Muscle layer of duodenum (tissue), 2 donors: ENCODE results near the gene CCDC50.

Source experiments
- H3K27ac ChIP-seq: one replicate; pipeline ENCODE4 v1.7.0; 2013; ENCODE audit warnings: mild to moderate bottlenecking, low read length
- H3K27me3 ChIP-seq: one replicate; pipeline ENCODE4 v1.7.0; 2013; ENCODE audit warnings: low read depth, mild to moderate bottlenecking, control low read depth, low read length
- H3K36me3 ChIP-seq, 2 donors: one replicate each; pipeline ENCODE4 v1.7.0; 2013; ENCODE audit warnings: low read length in 2 of 2, control low read depth in 1 of 2, mild to moderate bottlenecking in 1 of 2; ENCODE audit not compliant: insufficient read depth in 2 of 2, control insufficient read depth in 1 of 2
- H3K4me1 ChIP-seq, 2 donors: one replicate each; pipeline ENCODE4 v1.7.0; 2013; ENCODE audit warnings: low read length in 2 of 2, mild to moderate bottlenecking in 2 of 2, control low read depth in 1 of 2, moderate library complexity in 1 of 2; ENCODE audit not compliant: insufficient read depth in 2 of 2, control insufficient read depth in 1 of 2
- H3K4me3 ChIP-seq, 2 donors: one replicate each; pipeline ENCODE4 v1.7.0; 2013; ENCODE audit warnings: low read length in 2 of 2, low read depth in 1 of 2, mild to moderate bottlenecking in 1 of 2
- H3K9me3 ChIP-seq, 2 donors: one replicate each; pipeline ENCODE4 v1.7.0; 2013; ENCODE audit warnings: low read length in 2 of 2, control low read depth in 1 of 2, mild to moderate bottlenecking in 1 of 2; ENCODE audit not compliant: control insufficient read depth in 1 of 2
- donor health status: healthy.

Gene CCDC50

DNA sequence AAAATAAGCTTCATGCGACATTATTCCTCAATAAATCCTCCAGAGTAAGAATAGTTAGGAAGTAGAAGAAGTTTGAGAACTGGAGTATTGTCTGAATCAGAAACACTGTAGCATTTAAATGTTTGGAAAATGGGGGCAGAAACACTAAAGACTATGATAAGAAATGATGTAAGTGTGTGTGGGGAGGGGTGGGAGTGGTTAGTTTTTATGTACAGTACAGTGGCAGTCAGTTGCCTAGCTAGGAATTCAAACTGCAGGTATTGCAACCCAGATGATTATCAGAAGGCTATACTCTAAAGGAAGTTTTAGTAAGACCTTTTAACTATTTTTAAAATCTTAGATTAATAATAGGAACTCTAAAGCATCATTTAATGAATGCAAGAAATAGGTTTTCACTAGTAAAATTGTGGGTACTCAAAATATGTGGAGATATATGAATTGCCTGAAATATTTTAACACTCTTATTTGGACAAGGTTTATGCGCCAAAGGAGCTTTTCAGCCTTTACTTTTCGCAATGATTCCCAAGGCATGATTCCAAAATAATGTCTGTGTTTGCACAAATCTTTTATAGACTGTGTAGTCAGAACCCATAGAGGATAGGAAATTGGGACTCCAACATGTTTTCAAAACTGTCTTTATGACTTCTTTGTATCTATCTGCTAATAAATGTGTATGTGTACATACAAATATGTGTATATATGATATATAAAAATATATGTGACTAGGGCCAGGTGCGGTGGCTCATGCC, 8.0 kb upstream of the CCDC50 start:
- no peaks in the 10 kb centered on the region for H3K27me3 ChIP-seq
- H3K4me1 ChIP-seq, result no peaks in the 10 kb centered on the region
- H3K9me3 ChIP-seq, result no peaks in the 10 kb centered on the region
- H3K36me3 ChIP-seq, result no peaks in the 10 kb centered on the region
- H3K27ac ChIP-seq, result no peak overlapping the region
- H3K4me3 ChIP-seq, result no peak overlapping the region

DNA sequence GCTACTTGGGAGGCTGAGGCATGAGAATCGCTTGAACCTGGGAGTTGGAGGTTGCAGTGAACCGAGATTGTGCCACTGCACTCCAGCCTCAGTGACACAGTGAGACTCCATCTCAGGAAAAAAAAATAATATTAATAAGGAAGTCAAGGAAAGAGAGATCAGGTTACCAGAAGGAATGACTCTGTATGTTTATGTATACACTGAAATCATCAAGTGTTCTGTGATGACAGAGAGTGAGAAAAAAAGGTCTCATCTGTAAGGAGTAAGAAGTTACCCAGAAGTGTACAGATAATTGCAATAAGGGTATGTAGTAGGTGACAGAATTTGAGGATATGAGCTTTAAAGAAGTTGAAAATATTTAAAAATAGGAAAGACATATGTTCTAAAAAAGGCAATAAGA, 4.3 kb upstream of the CCDC50 start:
- H3K36me3 ChIP-seq, result no peaks in the 10 kb centered on the region
- no peaks in the 10 kb centered on the region for H3K4me1 ChIP-seq
- H3K27ac ChIP-seq, result no peak overlapping the region
- no peaks in the 10 kb centered on the region for H3K9me3 ChIP-seq
- H3K27me3 ChIP-seq, result no peaks in the 10 kb centered on the region
- no peak overlapping the region for H3K4me3 ChIP-seq

DNA sequence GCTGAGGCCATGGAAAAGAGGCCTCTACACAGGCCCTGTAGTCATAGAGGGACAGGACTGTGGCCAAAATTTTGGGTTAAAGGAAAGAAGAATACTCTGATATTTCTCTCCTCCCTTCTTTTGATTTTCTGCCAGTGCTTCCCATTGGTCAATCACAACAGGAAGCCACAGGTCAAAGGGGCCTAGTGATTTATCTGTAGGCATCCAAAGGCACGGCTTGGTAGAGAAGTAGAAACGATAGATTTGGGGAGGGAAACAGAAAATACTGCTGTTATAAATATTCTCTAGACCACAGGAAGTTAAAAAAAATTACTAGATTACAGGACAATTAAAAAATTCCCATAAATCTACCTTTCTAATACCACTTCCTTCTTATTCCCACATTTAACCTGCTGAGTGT, 1.7 kb upstream of the CCDC50 start:
- H3K4me1 ChIP-seq, result peaks cover 11 to 15% of the 10 kb centered on the region in 2 donors
- no peak overlapping the region for H3K27ac ChIP-seq
- H3K4me3 ChIP-seq, result no peak overlapping the region
- H3K27me3 ChIP-seq, result no peaks in the 10 kb centered on the region
- H3K36me3 ChIP-seq, result peaks cover 0 to 9% of the 10 kb centered on the region in 2 donors
- H3K9me3 ChIP-seq, result no peaks in the 10 kb centered on the region

DNA sequence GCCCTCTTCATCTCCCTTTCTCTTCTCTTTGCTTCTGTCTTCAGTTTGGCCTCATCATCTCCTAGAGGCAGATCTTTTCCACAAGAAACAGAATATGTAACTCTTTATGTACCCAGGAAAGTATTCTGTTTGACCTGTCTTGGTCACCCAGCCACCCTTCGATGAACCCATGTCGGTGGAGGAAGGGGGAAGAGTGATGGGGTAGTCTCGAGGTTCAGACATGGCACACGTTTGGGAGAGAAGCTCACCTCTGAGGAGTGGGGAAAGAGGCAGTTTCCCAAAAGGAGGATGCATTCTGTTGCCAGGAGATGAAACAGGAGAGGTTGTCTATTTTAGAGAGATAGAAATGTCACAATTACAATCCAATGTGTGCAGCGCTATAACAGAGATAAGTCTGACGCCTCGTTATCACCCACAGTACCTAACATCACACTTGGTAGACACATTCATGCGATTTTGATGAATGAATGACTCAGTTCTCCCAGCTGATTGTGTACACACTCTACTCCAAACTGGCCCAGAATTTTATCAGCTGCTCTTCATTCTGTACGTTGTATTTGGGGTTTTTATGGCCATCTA, 722 bp upstream of the CCDC50 start:
- H3K4me3 ChIP-seq, result peak overlapping the region; percentile 74 to 95
- peak overlapping the region; percentile 73 for H3K27ac ChIP-seq
- peaks cover 14 to 20% of the 10 kb centered on the region in 2 donors for H3K4me1 ChIP-seq
- H3K9me3 ChIP-seq, result no peaks in the 10 kb centered on the region
- H3K36me3 ChIP-seq, result peaks cover 0 to 9% of the 10 kb centered on the region in 2 donors
- H3K27me3 ChIP-seq, result no peaks in the 10 kb centered on the region

DNA sequence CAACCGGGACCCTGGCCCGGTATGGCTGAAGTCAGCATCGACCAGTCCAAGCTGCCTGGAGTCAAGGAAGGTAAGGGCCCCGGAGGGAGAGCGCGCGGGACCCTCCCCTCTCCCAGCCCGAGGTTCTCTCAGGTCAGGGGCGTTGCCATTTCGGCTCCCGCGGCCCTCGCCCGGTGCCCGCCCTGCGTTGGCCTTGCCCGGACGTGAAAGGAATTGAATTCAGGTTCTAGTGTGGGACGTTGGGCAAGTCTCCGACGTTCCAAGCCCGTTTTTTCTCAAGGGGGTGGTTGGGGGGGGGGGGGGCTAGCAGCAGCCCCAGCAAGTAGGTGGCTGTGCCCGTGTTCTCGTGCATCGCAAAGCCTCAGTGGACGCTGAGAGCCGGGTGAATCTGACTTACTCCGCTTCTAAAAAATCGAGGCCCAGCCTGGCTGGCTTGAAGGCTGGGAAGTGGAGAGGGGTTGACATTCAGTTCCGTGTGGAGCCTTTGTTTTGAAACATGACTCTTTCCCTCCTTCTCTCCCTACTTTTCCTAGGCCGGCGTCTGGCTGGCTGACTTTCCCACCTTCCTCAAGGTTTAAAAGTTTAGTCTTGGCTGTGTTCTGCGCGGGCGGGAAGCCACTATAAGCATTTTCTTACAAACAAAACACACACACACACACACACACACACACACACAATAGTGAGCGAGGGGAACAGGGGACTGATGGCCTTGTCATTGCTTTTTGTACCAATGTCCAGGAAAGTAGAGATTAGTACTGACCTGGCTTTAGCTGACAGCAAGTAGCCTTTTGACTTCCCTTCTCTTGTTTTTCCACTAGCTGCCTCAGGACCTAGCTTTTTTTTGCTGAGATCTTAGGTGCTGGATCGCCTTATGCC, 698 bp downstream of the CCDC50 start, which contains the start of gene UTS2B:
UTS2B (minus strand) TSS at position 873 of the 876 bp plus-strand sequence. CDS start 48,337 bp downstream, outside the sequence.
- Histone ChIP-seq H3K4me3 (peak within 1 kb of the TSS; percentile 90 to 95), H3K9me3 (no peaks in the 10 kb centered on the region), H3K27ac (peak within 1 kb of the TSS; percentile 94), H3K4me1 (peaks cover 14 to 20% of the 10 kb centered on the region in 2 donors), H3K27me3 (no peaks in the 10 kb centered on the region), H3K36me3 (peaks cover 0 to 9% of the 10 kb centered on the region in 2 donors)

DNA sequence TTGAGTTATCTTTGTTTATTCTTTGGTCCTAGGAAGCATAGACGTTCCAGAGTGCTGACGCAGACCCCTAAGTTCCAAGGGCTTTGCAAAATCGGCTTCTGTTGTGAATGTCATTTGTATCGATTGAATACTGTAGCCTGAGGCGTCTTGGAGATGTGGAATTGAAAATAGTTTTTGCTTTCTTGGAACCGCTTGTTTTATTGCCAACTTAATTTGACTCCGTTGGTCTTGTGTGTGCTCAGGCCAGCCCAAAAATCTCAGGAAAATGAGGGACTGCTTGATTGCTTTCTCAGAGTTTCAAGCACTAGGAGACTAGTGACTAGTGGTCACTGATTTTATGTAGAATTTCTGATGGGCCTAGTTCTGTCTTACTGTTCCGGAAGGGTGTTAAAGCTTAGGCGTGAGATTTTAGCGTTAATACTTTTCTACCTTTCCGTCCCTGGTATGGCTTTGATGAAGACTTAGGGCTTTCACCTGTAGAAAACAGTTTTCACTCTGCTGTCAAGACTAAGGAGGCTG, 1.4 kb downstream of the CCDC50 start:
- Histone ChIP-seq H3K27me3 (no peaks in the 10 kb centered on the region), H3K4me3 (peak overlapping the region; percentile 90 to 95), H3K4me1 (peaks cover 14 to 20% of the 10 kb centered on the region in 2 donors), H3K36me3 (peaks cover 0 to 9% of the 10 kb centered on the region in 2 donors), H3K9me3 (no peaks in the 10 kb centered on the region), H3K27ac (peak overlapping the region; percentile 94)

DNA sequence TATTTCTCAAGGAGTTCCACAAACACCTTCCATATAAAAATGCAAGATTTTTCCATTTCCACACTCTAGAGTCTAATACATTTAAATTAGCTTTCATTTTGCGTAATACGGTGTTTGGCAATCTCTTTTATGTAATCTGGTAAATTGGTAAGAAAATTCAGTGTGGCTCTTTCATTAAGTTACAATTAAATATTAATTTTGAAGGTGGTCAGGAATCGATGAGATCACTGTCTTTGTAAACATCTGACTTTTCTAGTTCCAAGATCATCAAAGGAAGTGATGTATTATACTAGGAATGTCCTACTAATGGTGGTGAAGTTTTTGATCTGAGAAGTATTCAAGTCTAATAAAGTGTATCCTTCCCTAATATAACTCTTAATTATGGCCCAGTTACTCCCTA, 2.2 kb downstream of the CCDC50 start:
- H3K4me1 ChIP-seq, result peaks cover 15 to 20% of the 10 kb centered on the region in 2 donors
- H3K4me3 ChIP-seq, result peak overlapping the region; percentile 90 to 95
- H3K27ac ChIP-seq, result peak overlapping the region; percentile 94
- H3K36me3 ChIP-seq, result peaks cover 0 to 9% of the 10 kb centered on the region in 2 donors
- no peaks in the 10 kb centered on the region for H3K27me3 ChIP-seq
- H3K9me3 ChIP-seq, result no peaks in the 10 kb centered on the region

DNA sequence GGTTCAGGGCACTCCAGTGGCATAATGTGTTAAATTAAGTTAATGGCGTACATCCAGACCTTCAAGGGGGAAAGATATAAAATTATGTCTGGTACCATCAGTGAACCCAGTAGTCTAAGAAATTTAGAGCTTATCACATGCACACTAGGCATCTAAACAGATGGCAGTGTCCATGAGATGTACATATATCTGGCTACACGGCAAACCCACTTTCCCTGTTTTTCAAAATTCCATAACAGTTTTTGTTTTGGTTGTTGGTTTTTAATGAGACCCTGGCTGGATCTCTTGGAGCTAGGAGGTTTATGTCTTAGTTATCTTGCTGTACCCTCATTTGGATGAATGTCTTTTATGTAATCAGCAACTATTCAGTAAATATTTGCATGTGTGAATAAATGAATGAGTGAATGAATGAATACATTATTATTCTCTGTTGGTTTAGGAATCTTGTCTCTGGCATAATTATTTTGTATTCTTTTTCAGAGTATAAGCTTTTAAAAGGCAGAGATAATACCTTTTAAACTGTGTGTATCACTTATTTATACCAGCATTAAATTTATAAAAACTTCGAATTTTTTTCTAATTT, 4.2 kb downstream of the CCDC50 start:
- no peaks in the 10 kb centered on the region for H3K9me3 ChIP-seq
- H3K36me3 ChIP-seq, result peaks cover 0 to 9% of the 10 kb centered on the region in 2 donors
- no peak overlapping the region for H3K4me3 ChIP-seq
- H3K27ac ChIP-seq, result no peak overlapping the region
- no peaks in the 10 kb centered on the region for H3K27me3 ChIP-seq
- H3K4me1 ChIP-seq, result peaks cover 20 to 24% of the 10 kb centered on the region in 2 donors

DNA sequence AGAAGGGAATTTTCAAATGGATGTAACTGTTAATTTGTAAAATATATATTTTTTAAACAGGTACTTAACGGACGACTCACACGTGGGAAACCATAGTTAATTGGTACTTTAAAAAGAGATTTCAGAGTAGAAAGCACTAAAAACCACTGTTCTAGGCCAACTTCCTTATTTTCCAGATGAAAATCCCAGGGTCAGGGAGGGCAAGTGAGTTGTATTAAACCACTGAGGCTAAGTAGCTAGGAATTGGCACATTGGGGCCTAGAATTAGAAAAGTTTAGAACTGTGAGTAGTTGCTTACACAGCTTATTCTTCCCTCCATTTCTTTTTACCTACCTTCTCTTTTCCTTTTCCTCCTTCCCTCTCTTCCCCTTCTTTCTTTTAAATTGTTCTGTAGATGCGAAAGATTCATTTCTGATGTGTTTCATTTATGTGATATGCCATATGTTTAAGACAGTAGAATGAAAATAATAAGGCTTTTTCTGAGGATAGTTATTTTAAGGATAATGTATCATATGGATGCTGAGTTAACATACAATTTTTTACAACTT, 5.2 kb downstream of the CCDC50 start:
- Histone ChIP-seq H3K4me1 (peaks cover 20 to 34% of the 10 kb centered on the region in 2 donors), H3K27ac (no peak overlapping the region), H3K9me3 (no peaks in the 10 kb centered on the region), H3K4me3 (no peak overlapping the region), H3K36me3 (peaks cover 0 to 9% of the 10 kb centered on the region in 2 donors), H3K27me3 (no peaks in the 10 kb centered on the region)

DNA sequence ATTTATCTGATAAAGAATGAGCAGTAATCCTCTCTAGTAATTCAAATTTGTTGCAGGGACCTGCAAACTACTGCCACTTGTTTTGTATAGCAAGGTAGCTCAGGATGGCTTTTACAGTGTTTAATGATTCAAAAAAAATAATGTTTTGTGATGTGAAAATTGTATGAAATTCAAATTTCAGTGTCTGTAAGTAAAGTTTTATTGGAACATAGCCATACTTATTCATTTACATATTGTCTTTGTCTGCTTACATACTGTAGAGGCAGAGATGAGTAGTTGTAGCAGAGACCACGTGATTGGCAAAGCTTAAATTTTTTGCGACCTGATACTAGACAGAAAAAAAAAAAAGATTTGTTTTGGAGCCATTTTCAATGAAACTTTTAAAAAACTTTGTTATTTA, 7.6 kb downstream of the CCDC50 start:
- Histone ChIP-seq H3K4me3 (no peak overlapping the region), H3K27me3 (no peaks in the 10 kb centered on the region), H3K27ac (no peak overlapping the region), H3K9me3 (no peaks in the 10 kb centered on the region), H3K4me1 (peaks cover 12 to 32% of the 10 kb centered on the region in 2 donors), H3K36me3 (no peaks in the 10 kb centered on the region)
